Endothelial cell of umbilical vein (primary cell): ENCODE measurements around the gene PXK. TPM values are rescaled to one million over a fixed set of nuclear protein-coding genes. Genes with fewer than 3 reads are reported as not detected.

Experiments
- BruUV-seq: library from RNA; stranded (reverse); fragments of 400-500 nt; replicated peaks from 2 replicates; lab custom pipeline; 2021; lab: Mats Ljungman, UMichigan
- CTCF ChIA-PET: fragments of 300-600, 350-600 bp; sonication (Branson Sonifier 250); formaldehyde crosslinking; loops from one replicate; lab custom pipeline; 2021; ENCODE audit warnings: antibody characterized with exemption, inconsistent platforms; lab: Charles Lee
- POLR2A ChIA-PET: fragments of 300-600, 350-600 bp; sonication (Branson Sonifier 250); formaldehyde crosslinking; loops from one replicate; lab custom pipeline; 2021; ENCODE audit warnings: antibody characterized with exemption, inconsistent platforms; lab: Charles Lee
- DNase-seq: peaks from one replicate; pipeline ENCODE4 v3.0.0-alpha.2; 2011; ENCODE audit warnings: low read depth, low spot score
- FAIRE-seq: peaks from 2 replicates; lab custom pipeline; 2011; peaks lifted over from hg19 to GRCh38; lab: Jason Lieb, UNC
- H2AFZ ChIP-seq: 2 replicates; pipeline ENCODE4 v1.6.0; 2012; ENCODE audit warnings: low read depth, low read length, control low read depth, inconsistent platforms
- H3K27ac ChIP-seq: 2 replicates; pipeline ENCODE4 v1.5.1; 2011; ENCODE audit warnings: low read depth, mild to moderate bottlenecking, control low read depth, low read length, moderate library complexity; ENCODE audit not compliant: insufficient read depth
- H3K27me3 ChIP-seq, 2 experiments: 2 replicates each; pipeline versions ENCODE4 v1.6.0 to v1.6.1; 2011; ENCODE audit warnings: low read length in 2 of 2, mixed read lengths in 1 of 2; ENCODE audit not compliant: control insufficient read depth in 2 of 2, insufficient read depth in 2 of 2
- H3K36me3 ChIP-seq, 2 experiments: 2 replicates in 1 of 2; 3 replicates in 1 of 2; pipeline ENCODE4 v1.5.1; 2011; ENCODE audit warnings: low read length in 2 of 2, mild to moderate bottlenecking in 1 of 2, moderate library complexity in 1 of 2; ENCODE audit not compliant: control insufficient read depth in 2 of 2, insufficient read depth in 2 of 2; ENCODE audit errors: extremely low read depth in 1 of 2
- H3K4me1 ChIP-seq: 3 replicates; pipeline ENCODE4 v1.5.1; 2011; ENCODE audit warnings: mild to moderate bottlenecking, low read length; ENCODE audit not compliant: control insufficient read depth, insufficient read depth; ENCODE audit errors: extremely low read depth
- H3K4me2 ChIP-seq: 2 replicates; pipeline ENCODE4 v1.6.1; 2011; ENCODE audit warnings: low read length, control low read depth, mixed read lengths; ENCODE audit not compliant: insufficient read depth
- H3K4me3 ChIP-seq, 3 experiments: fragments of 200-600 bp in 1 of 3; sonication (generic), shearing (Covaris generic) in 1 of 3; replicated peaks in 1 of 3; 2 replicates each; pipeline ENCODE4 v1.5.1; 2011 to 2016; ENCODE audit warnings: control low read depth in 3 of 3, low read length in 3 of 3, mild to moderate bottlenecking in 2 of 3, inconsistent platforms in 1 of 3, low read depth in 1 of 3, moderate library complexity in 1 of 3; ENCODE audit not compliant: insufficient read depth in 1 of 3
- H3K79me2 ChIP-seq: 2 replicates; pipeline ENCODE4 v1.6.0; 2012; ENCODE audit warnings: low read length, inconsistent platforms; ENCODE audit not compliant: control insufficient read depth, insufficient read depth
- H3K9ac ChIP-seq: replicated peaks from 2 replicates; pipeline ENCODE3; 2011; ENCODE audit warnings: low read length, control low read depth; ENCODE audit not compliant: insufficient read depth; ENCODE audit errors: extremely low read depth
- H3K9me1 ChIP-seq: replicated peaks from 3 replicates; pipeline ENCODE4 v1.6.0; 2011; ENCODE audit warnings: mild to moderate bottlenecking, low read length; ENCODE audit not compliant: control insufficient read depth, insufficient read depth; ENCODE audit errors: extremely low read depth
- H3K9me3 ChIP-seq: replicated peaks from 2 replicates; pipeline ENCODE4 v1.5.1; 2012; ENCODE audit warnings: low read length, inconsistent platforms; ENCODE audit not compliant: control insufficient read depth, insufficient read depth
- H4K20me1 ChIP-seq: replicated peaks from 2 replicates; pipeline ENCODE3; 2011; ENCODE audit warnings: mild to moderate bottlenecking, low read length; ENCODE audit not compliant: control insufficient read depth, insufficient read depth; ENCODE audit errors: extremely low read depth
- EZH2 ChIP-seq: IDR thresholded peaks from 2 replicates; pipeline ENCODE4 v1.6.1; 2012; ENCODE audit warnings: borderline replicate concordance, low read depth, mild to moderate bottlenecking, moderate library complexity, low read length, inconsistent platforms; ENCODE audit not compliant: severe bottlenecking
- FOS ChIP-seq: IDR thresholded peaks from 2 replicates; pipeline ENCODE4 v1.6.1; 2011; ENCODE audit warnings: mild to moderate bottlenecking, low read length, moderate library complexity, borderline replicate concordance; ENCODE audit not compliant: insufficient read depth
- GATA2 ChIP-seq: IDR thresholded peaks from 2 replicates; pipeline ENCODE4 v1.7.0; 2011; ENCODE audit warnings: low read depth, mild to moderate bottlenecking, moderate library complexity, mixed read lengths, low read length; ENCODE audit not compliant: insufficient read length, insufficient read depth
- JUN ChIP-seq: IDR thresholded peaks from 2 replicates; pipeline ENCODE4 v1.6.1; 2011; ENCODE audit warnings: borderline replicate concordance, low read depth; ENCODE audit not compliant: insufficient read length, insufficient read depth
- MYC ChIP-seq: IDR thresholded peaks from one replicate; pipeline ENCODE4 v1.6.1; 2011; ENCODE audit warnings: mild to moderate bottlenecking, low read depth, low read length
- POLR2A ChIP-seq: IDR thresholded peaks from 2 replicates; pipeline ENCODE4 v1.6.1; 2012; ENCODE audit warnings: low read depth, mild to moderate bottlenecking, control low read depth, low read length
- POLR2AphosphoS5 ChIP-seq: IDR thresholded peaks from 2 replicates; pipeline ENCODE4 v1.6.1; 2012; ENCODE audit warnings: low read depth, mild to moderate bottlenecking, control low read depth, low read length, moderate library complexity; ENCODE audit not compliant: insufficient read depth
- dilution Hi-C: fragments of 300-500 bp; cut with MboI; formaldehyde crosslinking; loops from one replicate; pipeline ENCODE4 v1.15.0; 2019; ENCODE audit warnings: low sequenced_read_pairs; ENCODE audit not compliant: extremely low pct_ligation_motif_present
- intact Hi-C: fragments of 100-400 bp; cut with micrococcal nuclease; formaldehyde crosslinking; loops from one replicate; pipeline ENCODE4 v1.10.0; 2022
- polyA plus RNA-seq, 4 experiments: library from polyadenylated mRNA; depleted of rRNA in 3 of 4; stranded (reverse) in 3 of 4; unstranded in 1 of 4; fragments of >200 nt; gene quantifications; 2 replicates each; pipeline versions ENCODE4 v1.2.1 to v1.2.3, GENCODE V29; 2011 to 2012; ENCODE audit warnings: missing spikeins in 1 of 4
- total RNA-seq: library from RNA; stranded (reverse); gene quantifications from 2 replicates; pipeline ENCODE4 v1.2.3, GENCODE V29; 2021
- TF ChIP-seq, protein P1 (sequence below), 2 donors: IDR thresholded peaks; 1 replicate in 1 of 2; 2 replicates in 1 of 2; pipeline ENCODE4 v1.5.1; 2011; ENCODE audit warnings: low read length in 2 of 2, mild to moderate bottlenecking in 2 of 2, moderate library complexity in 2 of 2, control low read depth in 1 of 2, inconsistent platforms in 1 of 2, low read depth in 1 of 2; ENCODE audit not compliant: insufficient read depth in 1 of 2; ENCODE audit errors: extremely low read depth in 1 of 2
- TF ChIP-seq, protein P2 (sequence below): IDR thresholded peaks from 2 replicates; pipeline ENCODE4 v1.6.1; 2011; ENCODE audit not compliant: insufficient read depth, insufficient read length

PXK gene
- total and polyA plus RNA-seq, 2 donors (not counting 3 experiments of a cell fraction or from before 2014, with no cell fraction given), result 11.3 to 14.6 TPM

DNA sequence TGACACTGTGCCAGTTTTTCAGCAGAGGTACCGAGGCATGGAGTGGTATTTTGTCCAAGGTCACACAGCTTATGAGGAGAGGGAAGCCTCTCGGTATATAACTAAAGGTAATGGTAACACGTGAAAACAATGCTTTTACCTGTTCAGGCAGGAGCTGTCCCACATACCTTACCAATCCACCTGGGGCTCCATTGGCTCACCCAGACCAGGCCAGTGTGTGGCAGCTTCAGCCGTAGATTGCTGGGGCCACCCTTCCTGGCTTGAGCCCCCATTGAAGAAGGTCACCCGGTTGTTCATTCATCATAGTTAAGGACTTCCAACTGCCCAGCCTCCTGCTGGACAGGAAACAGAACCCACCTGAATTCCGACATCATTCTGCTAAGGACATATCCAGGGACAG lies 35.8 kb upstream of the PXK start:
- no peaks in the 10 kb centered on the region for H3K4me1 ChIP-seq
- no peak overlapping the region for H3K4me3 ChIP-seq
- H3K4me2 ChIP-seq, result no peak overlapping the region
- H3K79me2 ChIP-seq, result no peaks in the 10 kb centered on the region
- no peak overlapping the region for H3K9ac ChIP-seq
- no peaks in the 10 kb centered on the region for H3K36me3 ChIP-seq
- dilution Hi-C loops (no loop called here), intact Hi-C loops (no loop called here)
- no peaks in the 10 kb centered on the region for H3K9me3 ChIP-seq
- DNase-seq (no peak), FAIRE-seq (no peak)
- BruUV-seq, result no TSS peak
- H3K9me1 ChIP-seq, result no peaks in the 10 kb centered on the region
- TF ChIP-seq FOS, result no peak
- TF ChIP-seq, protein P1, sequence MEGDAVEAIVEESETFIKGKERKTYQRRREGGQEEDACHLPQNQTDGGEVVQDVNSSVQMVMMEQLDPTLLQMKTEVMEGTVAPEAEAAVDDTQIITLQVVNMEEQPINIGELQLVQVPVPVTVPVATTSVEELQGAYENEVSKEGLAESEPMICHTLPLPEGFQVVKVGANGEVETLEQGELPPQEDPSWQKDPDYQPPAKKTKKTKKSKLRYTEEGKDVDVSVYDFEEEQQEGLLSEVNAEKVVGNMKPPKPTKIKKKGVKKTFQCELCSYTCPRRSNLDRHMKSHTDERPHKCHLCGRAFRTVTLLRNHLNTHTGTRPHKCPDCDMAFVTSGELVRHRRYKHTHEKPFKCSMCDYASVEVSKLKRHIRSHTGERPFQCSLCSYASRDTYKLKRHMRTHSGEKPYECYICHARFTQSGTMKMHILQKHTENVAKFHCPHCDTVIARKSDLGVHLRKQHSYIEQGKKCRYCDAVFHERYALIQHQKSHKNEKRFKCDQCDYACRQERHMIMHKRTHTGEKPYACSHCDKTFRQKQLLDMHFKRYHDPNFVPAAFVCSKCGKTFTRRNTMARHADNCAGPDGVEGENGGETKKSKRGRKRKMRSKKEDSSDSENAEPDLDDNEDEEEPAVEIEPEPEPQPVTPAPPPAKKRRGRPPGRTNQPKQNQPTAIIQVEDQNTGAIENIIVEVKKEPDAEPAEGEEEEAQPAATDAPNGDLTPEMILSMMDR (IDR thresholded peaks at IDR 0.05; ENCODE audit: extremely low read depth in 1 of 2, insufficient read depth in 1 of 2, low read depth in 1 of 2, low read length in 2 of 2), result no peak
- CTCF ChIA-PET, result interaction anchor here (0.7 to 10.0 kb wide), 3 partner anchors 9 to 110 kb away, joined by 4 to 369 read pairs (median 7); partner anchors contain the start of genes ABHD6, HTD2 and RPP14
- H4K20me1 ChIP-seq, result no peaks in the 10 kb centered on the region
- POLR2A ChIA-PET, result no interaction called here
- H3K27me3 ChIP-seq, result peaks cover 8% of the 10 kb centered on the region in 2 experiments
- H3K27ac ChIP-seq, result no peak overlapping the region
- H2AFZ ChIP-seq, result no peak overlapping the region

DNA sequence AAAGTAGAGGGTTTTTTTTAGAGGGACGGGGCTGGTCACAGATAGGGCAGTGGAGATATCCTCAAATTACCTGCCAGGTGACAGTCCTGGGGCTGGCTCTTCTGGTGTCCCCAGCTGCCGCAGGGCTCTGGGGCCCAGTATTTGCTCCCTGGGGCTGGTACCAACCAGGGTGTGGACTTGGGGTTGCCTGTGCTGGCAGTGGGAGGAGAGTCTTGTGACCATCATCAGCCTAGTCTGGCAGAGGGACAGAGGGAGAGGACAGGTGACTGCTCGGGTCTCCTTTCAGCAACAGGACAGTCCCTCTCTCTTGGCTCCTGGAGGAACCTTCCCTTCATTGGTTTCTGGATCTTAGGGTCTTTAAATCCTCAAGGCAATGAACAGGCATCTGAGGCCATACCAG lies 34.5 kb upstream of the PXK start:
- ChIA-PET POLR2A (interaction anchor here (0.6 kb wide), 1 partner anchor 108 kb away, joined by 5 read pairs; no protein-coding TSS in a partner anchor), CTCF (interaction anchor here (0.6 to 10.0 kb wide), 4 partner anchors 111 to 268 kb away, joined by 3 to 369 read pairs (median 4); no protein-coding TSS in a partner anchor)
- Histone ChIP-seq H3K79me2 (no peaks in the 10 kb centered on the region), H3K4me1 (no peaks in the 10 kb centered on the region), H3K9me1 (no peaks in the 10 kb centered on the region), H3K9me3 (no peaks in the 10 kb centered on the region), H2AFZ (no peak overlapping the region), H3K9ac (no peak overlapping the region), H3K27me3 (peaks cover 17 to 18% of the 10 kb centered on the region in 2 experiments), H3K4me2 (no peak overlapping the region), H3K36me3 (no peaks in the 10 kb centered on the region), H3K27ac (no peak overlapping the region), H3K4me3 (no peak overlapping the region), H4K20me1 (no peaks in the 10 kb centered on the region)
- intact Hi-C loops (no loop called here), dilution Hi-C loops (no loop called here)
- no TSS peak for BruUV-seq
- no peak for TF ChIP-seq FOS
- TF ChIP-seq JUN, result no peak
- TF ChIP-seq, protein P2, sequence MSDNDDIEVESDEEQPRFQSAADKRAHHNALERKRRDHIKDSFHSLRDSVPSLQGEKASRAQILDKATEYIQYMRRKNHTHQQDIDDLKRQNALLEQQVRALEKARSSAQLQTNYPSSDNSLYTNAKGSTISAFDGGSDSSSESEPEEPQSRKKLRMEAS, result no peak
- TF ChIP-seq GATA2, result no peak
- TF ChIP-seq, protein P1 (IDR thresholded peaks at IDR 0.05; ENCODE audit: extremely low read depth in 1 of 2, insufficient read depth in 1 of 2, low read depth in 1 of 2, low read length in 2 of 2), result no peak
- no peak for TF ChIP-seq EZH2
- TF ChIP-seq MYC, result no peak
- TF ChIP-seq POLR2A, result no peak
- TF ChIP-seq POLR2AphosphoS5, result no peak
- FAIRE-seq (no peak), DNase-seq (no peak)
